Endothelial cell (in vitro differentiated cells): Measurements from ENCODE around the gene PTPN9. TPM values are rescaled to one million over a fixed set of nuclear protein-coding genes. Genes with fewer than 3 reads are reported as not detected.
"Not testable (repeated sequence)": the region's sequence is repeated elsewhere in the genome, so short reads cannot be mapped to it uniquely, and the experiment has no call there.

Experiments
- DNase-seq: peaks from one replicate; pipeline ENCODE4 v3.0.0; 2021; ENCODE audit warnings: low spot score
- H3K27ac Mint-ChIP-seq: one replicate; pipeline ENCODE4 v1.8.0; 2021; ENCODE audit warnings: mixed read lengths, inconsistent platforms; ENCODE audit not compliant: unreplicated experiment
- H3K27me3 Mint-ChIP-seq: one replicate; pipeline ENCODE4 v1.8.0; 2021; ENCODE audit warnings: mild to moderate bottlenecking, moderate library complexity, mixed read lengths, inconsistent platforms; ENCODE audit not compliant: unreplicated experiment
- H3K36me3 Mint-ChIP-seq: one replicate; pipeline ENCODE4 v1.8.0; 2021; ENCODE audit warnings: mild to moderate bottlenecking, low read depth, mixed read lengths, inconsistent platforms; ENCODE audit not compliant: unreplicated experiment
- H3K4me1 Mint-ChIP-seq: one replicate; pipeline ENCODE4 v1.8.0; 2021; ENCODE audit warnings: mild to moderate bottlenecking, mixed read lengths, inconsistent platforms; ENCODE audit not compliant: unreplicated experiment
- H3K4me3 Mint-ChIP-seq: one replicate; pipeline ENCODE4 v1.8.0; 2021; ENCODE audit warnings: mild to moderate bottlenecking, mixed read lengths, inconsistent platforms; ENCODE audit not compliant: unreplicated experiment
- H3K9me3 Mint-ChIP-seq: one replicate; pipeline ENCODE4 v1.8.0; 2021; ENCODE audit warnings: mixed read lengths, inconsistent platforms; ENCODE audit not compliant: unreplicated experiment
- total RNA-seq: library from RNA; stranded (reverse); fragmentation: NEBNext Ultra II Directional; extraction: Animal tissue kit (Norgen Biotek cat#: 25700); gene quantifications from one replicate; pipeline ENCODE4 v1.2.1, GENCODE V29; 2021; ENCODE audit not compliant: unreplicated experiment
- TF ChIP-seq, protein P1 (sequence below): fragments of 200-600 bp; sonication (generic); IDR thresholded peaks from one replicate; pipeline ENCODE4 v1.5.0; 2021; ENCODE audit warnings: antibody characterized with exemption; ENCODE audit not compliant: unreplicated experiment

Gene PTPN9
- total RNA-seq, 1 donor from 2014 or later: 41.9 TPM

DNA sequence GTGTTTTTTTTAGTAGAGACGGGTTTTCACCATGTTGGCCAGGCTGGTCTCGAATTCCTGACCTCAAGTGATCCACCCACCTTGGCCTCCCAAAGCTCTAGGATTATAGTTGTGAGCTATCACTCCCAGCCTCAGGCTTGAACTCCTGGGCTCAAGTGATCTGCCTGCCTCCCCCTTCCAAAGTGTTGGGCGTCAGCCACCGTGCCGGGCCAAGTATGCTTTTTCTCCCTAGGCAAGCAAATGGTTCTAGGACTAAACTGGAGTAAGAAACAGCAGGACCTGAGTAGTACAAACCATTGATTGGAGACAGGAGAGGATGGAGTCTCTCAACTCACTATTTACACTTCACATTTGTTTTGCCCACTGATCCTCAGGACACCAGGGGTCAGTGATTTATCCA, 4.6 kb upstream of the PTPN9 start:
- no peak overlapping the region for H3K4me3 Mint-ChIP-seq
- TF ChIP-seq, protein P1, sequence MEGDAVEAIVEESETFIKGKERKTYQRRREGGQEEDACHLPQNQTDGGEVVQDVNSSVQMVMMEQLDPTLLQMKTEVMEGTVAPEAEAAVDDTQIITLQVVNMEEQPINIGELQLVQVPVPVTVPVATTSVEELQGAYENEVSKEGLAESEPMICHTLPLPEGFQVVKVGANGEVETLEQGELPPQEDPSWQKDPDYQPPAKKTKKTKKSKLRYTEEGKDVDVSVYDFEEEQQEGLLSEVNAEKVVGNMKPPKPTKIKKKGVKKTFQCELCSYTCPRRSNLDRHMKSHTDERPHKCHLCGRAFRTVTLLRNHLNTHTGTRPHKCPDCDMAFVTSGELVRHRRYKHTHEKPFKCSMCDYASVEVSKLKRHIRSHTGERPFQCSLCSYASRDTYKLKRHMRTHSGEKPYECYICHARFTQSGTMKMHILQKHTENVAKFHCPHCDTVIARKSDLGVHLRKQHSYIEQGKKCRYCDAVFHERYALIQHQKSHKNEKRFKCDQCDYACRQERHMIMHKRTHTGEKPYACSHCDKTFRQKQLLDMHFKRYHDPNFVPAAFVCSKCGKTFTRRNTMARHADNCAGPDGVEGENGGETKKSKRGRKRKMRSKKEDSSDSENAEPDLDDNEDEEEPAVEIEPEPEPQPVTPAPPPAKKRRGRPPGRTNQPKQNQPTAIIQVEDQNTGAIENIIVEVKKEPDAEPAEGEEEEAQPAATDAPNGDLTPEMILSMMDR: no peak
- H3K27ac Mint-ChIP-seq: no peak overlapping the region
- H3K36me3 Mint-ChIP-seq: no peaks in the 10 kb centered on the region
- H3K27me3 Mint-ChIP-seq: peaks cover 2% of the 10 kb centered on the region
- no peak for DNase-seq
- H3K4me1 Mint-ChIP-seq: peaks cover 5% of the 10 kb centered on the region
- H3K9me3 Mint-ChIP-seq: no peaks in the 10 kb centered on the region

- H3K36me3 Mint-ChIP-seq, DNase-seq, H3K27ac Mint-ChIP-seq, H3K27me3 Mint-ChIP-seq, H3K4me3 Mint-ChIP-seq, H3K9me3 Mint-ChIP-seq, H3K4me1 Mint-ChIP-seq: not testable (repeated sequence)
Measured at GRCh38 chr15:75582943-75583342, 3.8 kb upstream of the PTPN9 start.

DNA sequence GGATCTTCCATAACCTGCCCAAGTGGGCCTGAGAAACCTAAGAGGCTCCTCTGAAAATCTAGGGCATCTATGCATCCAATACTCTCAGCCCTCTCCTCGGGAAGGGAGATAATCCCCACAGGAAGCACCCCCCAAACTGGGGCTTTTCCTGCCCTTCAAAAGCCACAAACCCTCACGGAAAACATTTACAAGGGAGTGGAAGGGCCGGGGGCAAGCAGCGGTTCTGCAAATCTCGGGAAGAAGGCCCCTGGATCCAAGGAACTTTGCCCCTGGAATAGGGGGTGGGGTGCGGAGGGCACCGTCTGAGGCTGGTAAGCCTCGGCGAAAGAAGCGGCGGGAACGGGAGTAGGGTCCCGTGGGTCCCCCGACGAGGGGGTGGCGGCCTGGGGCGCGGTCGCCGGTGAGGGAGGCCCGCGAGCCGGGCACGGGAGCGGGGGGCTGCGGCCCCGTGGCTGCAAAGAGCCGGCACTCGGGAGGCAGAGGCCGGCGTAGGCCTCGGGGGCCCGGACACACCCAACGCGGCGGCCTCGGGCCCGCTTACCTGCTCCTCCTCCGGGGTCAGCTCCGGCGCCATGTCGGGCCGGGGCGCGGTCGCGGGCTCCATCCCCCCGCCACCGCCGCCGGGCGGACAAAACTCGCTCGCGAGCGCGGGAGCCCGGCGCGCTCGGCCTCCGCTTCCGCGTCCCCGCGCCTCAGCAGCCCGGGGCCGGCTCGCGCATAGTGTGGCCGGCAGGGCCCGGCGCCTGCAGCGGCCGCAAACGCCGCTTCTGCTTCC, 755 bp downstream of the PTPN9 start:
- Mint-ChIP-seq H3K27me3 (peaks cover 4% of the 10 kb centered on the region), H3K9me3 (no peaks in the 10 kb centered on the region), H3K36me3 (no peaks in the 10 kb centered on the region), H3K4me3 (peak overlapping the region; percentile 98), H3K4me1 (peaks cover 22% of the 10 kb centered on the region), H3K27ac (peak overlapping the region; percentile 89)
- DNase-seq: peak; percentile 41
- TF ChIP-seq, protein P1: no peak

- H3K4me3 Mint-ChIP-seq: peak overlapping the region; percentile 98
- peak overlapping the region; percentile 89 for H3K27ac Mint-ChIP-seq
- H3K27me3 Mint-ChIP-seq: peaks cover 4% of the 10 kb centered on the region
- no peaks in the 10 kb centered on the region for H3K9me3 Mint-ChIP-seq
- no peaks in the 10 kb centered on the region for H3K36me3 Mint-ChIP-seq
- no peak for DNase-seq
- TF ChIP-seq, protein P1: no peak
- H3K4me1 Mint-ChIP-seq: peaks cover 28% of the 10 kb centered on the region
Measured at GRCh38 chr15:75577401-75578172, 1.5 kb downstream of the PTPN9 start.

DNA sequence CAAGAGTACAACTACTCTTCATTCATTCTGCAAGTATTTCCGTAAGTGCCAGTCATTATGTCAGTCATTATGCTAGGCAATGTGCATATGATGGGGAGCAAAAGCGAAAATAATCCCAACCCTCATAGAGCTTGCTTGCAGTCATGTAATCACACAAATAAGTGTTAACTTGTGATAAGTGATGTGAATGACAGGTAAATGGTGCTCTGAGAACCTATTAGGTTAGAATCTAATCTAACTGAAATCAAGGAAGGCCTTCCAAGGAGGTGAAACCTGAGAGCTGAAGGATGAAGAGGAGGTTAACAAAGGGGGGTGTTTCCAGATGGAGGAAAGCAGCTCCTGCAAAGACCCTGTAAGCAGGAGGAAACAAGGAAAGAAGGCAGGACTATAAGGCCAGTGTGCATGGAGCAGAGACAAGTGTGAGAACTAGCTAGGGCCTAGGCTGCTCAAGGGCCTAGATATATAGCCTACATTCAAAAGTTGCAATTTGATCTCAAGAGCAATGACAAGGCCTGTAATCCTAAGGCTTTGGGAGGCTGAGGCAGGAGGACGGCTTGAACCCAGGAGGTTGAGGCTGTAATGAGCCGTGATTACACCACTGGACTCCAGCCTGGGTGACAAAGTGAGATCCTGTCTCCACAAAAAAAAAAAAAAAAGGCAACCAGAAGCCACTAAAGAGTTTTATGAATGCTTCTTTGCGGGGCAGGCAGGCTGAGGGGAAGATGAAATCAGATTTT, 5.3 kb downstream of the PTPN9 start:
- peaks cover 4% of the 10 kb centered on the region for H3K36me3 Mint-ChIP-seq
- TF ChIP-seq, protein P1: no peak
- peak overlapping the region; percentile 0 for H3K27ac Mint-ChIP-seq
- no peak for DNase-seq
- peak overlapping the region; percentile 52 for H3K4me3 Mint-ChIP-seq
- H3K27me3 Mint-ChIP-seq: peaks cover 2% of the 10 kb centered on the region
- peaks cover 29% of the 10 kb centered on the region for H3K4me1 Mint-ChIP-seq
- no peaks in the 10 kb centered on the region for H3K9me3 Mint-ChIP-seq
